ENCODE data around the gene RYR3.

RYR3 gene

GRCh38 chr15:33440900-33441299 is 130.1 kb downstream of the RYR3 start:
- DNase-seq (ENCODE audit: low read depth) = no peak
- no peak overlapping the region for H3K4me3 ChIP-seq (ENCODE audit: low read depth, low read length)
- no peak for TF ChIP-seq CTCF (IDR thresholded peaks at IDR 0.05; ENCODE audit: low read depth, low read length, missing control alignments)

GRCh38 chr15:33442449-33442848 is 131.7 kb downstream of the RYR3 start:
- TF ChIP-seq CTCF (IDR thresholded peaks at IDR 0.05; ENCODE audit: low read depth, low read length, missing control alignments) = no peak
- DNase-seq (ENCODE audit: low read depth) = no peak
- H3K4me3 ChIP-seq (ENCODE audit: low read depth, low read length) = no peak overlapping the region

- H3K4me3 ChIP-seq (ENCODE audit: low read depth, low read length) = no peak overlapping the region
- no peak for TF ChIP-seq CTCF (IDR thresholded peaks at IDR 0.05; ENCODE audit: low read depth, low read length, missing control alignments)
- no peak for DNase-seq (ENCODE audit: low read depth)
Measured at GRCh38 chr15:33443708-33444107, 132.9 kb downstream of the RYR3 start.

GRCh38 chr15:33445984-33446383 is 135.2 kb downstream of the RYR3 start:
- TF ChIP-seq CTCF (IDR thresholded peaks at IDR 0.05; ENCODE audit: low read depth, low read length, missing control alignments) = no peak
- DNase-seq (ENCODE audit: low read depth) = no peak
- no peak overlapping the region for H3K4me3 ChIP-seq (ENCODE audit: low read depth, low read length)

GRCh38 chr15:33448151-33448550 is 137.4 kb downstream of the RYR3 start:
- TF ChIP-seq CTCF (IDR thresholded peaks at IDR 0.05; ENCODE audit: low read depth, low read length, missing control alignments) = no peak
- DNase-seq (ENCODE audit: low read depth) = no peak
- H3K4me3 ChIP-seq (ENCODE audit: low read depth, low read length) = no peak overlapping the region

GRCh38 chr15:33448961-33449606 is 138.3 kb downstream of the RYR3 start:
- no peak for TF ChIP-seq CTCF (IDR thresholded peaks at IDR 0.05; ENCODE audit: low read depth, low read length, missing control alignments)
- no peak overlapping the region for H3K4me3 ChIP-seq (ENCODE audit: low read depth, low read length)
- no peak for DNase-seq (ENCODE audit: low read depth)

GRCh38 chr15:33449810-33450209 is 139.0 kb downstream of the RYR3 start:
- H3K4me3 ChIP-seq (ENCODE audit: low read depth, low read length) = no peak overlapping the region
- DNase-seq (ENCODE audit: low read depth) = no peak
- TF ChIP-seq CTCF (IDR thresholded peaks at IDR 0.05; ENCODE audit: low read depth, low read length, missing control alignments) = no peak
